Activated CD4-positive, alpha-beta T cell treated with anti-CD3 and anti-CD28 coated beads for 36 hours (primary cell): ENCODE results near the gene C22orf39. TPM values are rescaled to one million over a fixed set of nuclear protein-coding genes. Genes with fewer than 3 reads are reported as not detected.
A peak's percentile ranks its signal among the peaks of the same experiment; 100 is the strongest.

Source experiments
- ATAC-seq: fragments of 200-7000 bp; cut with Tn5 transposase; one replicate; pipeline ENCODE4 v1.10.0; 2021; ENCODE audit warnings: mild to moderate bottlenecking, moderate library complexity
- CTCF ChIA-PET: fragments of 350-600 bp; sonication (Branson Sonifier 250); formaldehyde crosslinking; loops from one replicate; lab custom pipeline; 2021; ENCODE audit warnings: antibody characterized with exemption; lab: Charles Lee
- POLR2A ChIA-PET: fragments of 350-600 bp; sonication (Branson Sonifier 250); formaldehyde crosslinking; loops from one replicate; lab custom pipeline; 2021; ENCODE audit warnings: antibody characterized with exemption, inconsistent platforms; lab: Charles Lee
- DNase-seq: peaks from one replicate; pipeline ENCODE4 v3.0.0-alpha.2; 2020
- H3K27ac Mint-ChIP-seq: one replicate; pipeline ENCODE4 v1.8.0; 2021; ENCODE audit warnings: mixed read lengths
- H3K27me3 Mint-ChIP-seq: one replicate; pipeline ENCODE4 v1.8.0; 2021; ENCODE audit warnings: mixed read lengths
- H3K36me3 Mint-ChIP-seq: one replicate; pipeline ENCODE4 v1.8.0; 2021; ENCODE audit warnings: low read depth, mixed read lengths
- H3K4me1 Mint-ChIP-seq: one replicate; pipeline ENCODE4 v1.8.0; 2021; ENCODE audit warnings: mixed read lengths
- H3K4me3 Mint-ChIP-seq: one replicate; pipeline ENCODE4 v1.8.0; 2021; ENCODE audit warnings: mild to moderate bottlenecking, moderate library complexity, mixed read lengths
- H3K9me3 Mint-ChIP-seq: one replicate; pipeline ENCODE4 v1.8.0; 2021; ENCODE audit warnings: low read depth, mixed read lengths
- intact Hi-C, 2 experiments: fragments of 100-400 bp; cut with DNase I in 1 of 2; cut with micrococcal nuclease in 1 of 2; formaldehyde crosslinking; loops; one replicate each; pipeline versions ENCODE4 v1.14.2 to v1.15.1; 2022 to 2024; cut with DNase I, micrococcal nuclease
- total RNA-seq, 2 experiments: library from RNA; stranded (reverse); gene quantifications; one replicate each; pipeline ENCODE4 v1.2.3, GENCODE V29; 2021

C22orf39 gene
- total RNA-seq, 2 experiments from 2014 or later: 21.9 to 22.2 TPM

DNA sequence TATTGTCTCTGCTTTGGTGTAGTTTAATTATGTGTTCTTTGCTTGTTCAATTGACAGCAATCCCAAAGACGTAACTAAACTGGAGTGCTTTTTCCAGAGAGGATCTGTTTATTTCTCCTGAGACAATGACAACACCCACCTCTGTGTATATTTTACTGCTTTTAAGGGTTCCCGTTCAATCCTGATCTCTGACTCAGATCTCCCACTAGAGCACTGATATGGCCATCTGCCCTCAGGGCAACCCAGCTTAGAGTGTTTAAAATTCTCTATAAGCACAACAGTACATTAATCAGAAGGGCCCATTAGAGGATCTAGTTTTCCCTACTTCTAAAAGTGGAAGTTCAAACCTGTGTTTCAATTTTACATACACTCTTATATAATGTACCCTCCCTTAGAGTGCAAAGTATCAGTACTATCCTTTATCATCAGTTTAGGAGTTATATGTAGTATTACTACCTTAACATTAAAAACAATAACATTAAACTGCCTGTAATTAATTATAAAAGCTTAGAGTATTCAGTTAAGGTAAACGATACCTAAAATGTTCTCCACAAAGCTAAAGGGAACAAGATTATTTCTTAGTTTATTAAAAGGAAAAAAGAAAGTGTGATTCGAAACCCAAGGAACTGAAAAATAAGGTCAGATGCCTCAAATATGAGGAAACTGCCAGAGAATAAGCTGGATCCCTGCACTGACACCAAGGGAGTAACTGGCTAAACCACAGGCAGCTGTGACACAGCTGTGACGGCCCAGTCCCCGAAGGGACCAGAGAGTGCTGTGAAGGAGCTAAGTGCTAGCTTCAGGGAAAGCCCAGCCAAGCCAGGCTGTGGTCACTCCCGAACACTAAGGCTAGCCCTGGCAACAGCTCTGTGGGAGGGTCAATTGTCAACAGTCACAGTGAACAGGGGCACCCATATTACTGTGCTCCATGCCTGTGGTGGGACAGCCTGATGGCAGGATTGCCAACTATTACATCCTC is 16.3 kb upstream of the C22orf39 start:
- peaks cover 39% of the 10 kb centered on the region for H3K36me3 Mint-ChIP-seq
- no peak overlapping the region for H3K27ac Mint-ChIP-seq
- no peak for DNase-seq

DNA sequence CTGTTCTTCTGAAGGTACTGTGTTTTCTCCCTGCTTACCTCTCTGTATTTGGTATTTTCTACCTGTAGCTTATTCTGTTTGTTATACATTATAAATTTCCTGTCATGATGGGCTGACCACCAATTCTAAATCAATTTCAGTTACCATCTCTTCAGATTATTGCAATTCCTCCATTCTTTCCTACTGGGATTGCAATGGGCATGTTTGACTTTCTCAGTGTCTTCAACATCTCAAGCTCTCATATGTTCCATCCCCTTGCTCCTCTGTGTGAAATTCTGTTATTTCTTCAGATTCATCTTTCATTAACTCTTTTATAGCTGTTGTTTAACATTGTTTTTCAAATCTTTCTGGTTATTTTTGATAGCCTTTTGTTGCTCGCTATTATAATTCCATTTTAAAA is 15.5 kb upstream of the C22orf39 start:
- intact Hi-C loops: no loop called here
- no peaks in the 10 kb centered on the region for H3K4me1 Mint-ChIP-seq
- H3K27me3 Mint-ChIP-seq: no peaks in the 10 kb centered on the region
- H3K9me3 Mint-ChIP-seq: no peaks in the 10 kb centered on the region
- H3K36me3 Mint-ChIP-seq: peaks cover 35% of the 10 kb centered on the region
- H3K27ac Mint-ChIP-seq: no peak overlapping the region
- ChIA-PET CTCF (interaction anchor here (1.4 to 1.5 kb wide), 2 partner anchors 11 to 17 kb away, joined by 3 to 4 read pairs; partner anchors contain the start of genes CDC45 and UFD1), POLR2A (no interaction called here)
- H3K4me3 Mint-ChIP-seq: no peak overlapping the region
- DNase-seq (no peak), ATAC-seq (no peak)

More for the DNA sequence above, 16.3 kb upstream of the C22orf39 start:
- no peaks in the 10 kb centered on the region for H3K27me3 Mint-ChIP-seq
- no peaks in the 10 kb centered on the region for H3K9me3 Mint-ChIP-seq
- ChIA-PET POLR2A (no interaction called here), CTCF (interaction anchor here (0.6 to 1.4 kb wide), 3 partner anchors 16 to 28 kb away, joined by 3 read pairs; partner anchors contain the start of genes CDC45 and UFD1)
- no peak overlapping the region for H3K4me3 Mint-ChIP-seq
- no peak for ATAC-seq
- intact Hi-C loops: no loop called here
- H3K4me1 Mint-ChIP-seq: no peaks in the 10 kb centered on the region

DNA sequence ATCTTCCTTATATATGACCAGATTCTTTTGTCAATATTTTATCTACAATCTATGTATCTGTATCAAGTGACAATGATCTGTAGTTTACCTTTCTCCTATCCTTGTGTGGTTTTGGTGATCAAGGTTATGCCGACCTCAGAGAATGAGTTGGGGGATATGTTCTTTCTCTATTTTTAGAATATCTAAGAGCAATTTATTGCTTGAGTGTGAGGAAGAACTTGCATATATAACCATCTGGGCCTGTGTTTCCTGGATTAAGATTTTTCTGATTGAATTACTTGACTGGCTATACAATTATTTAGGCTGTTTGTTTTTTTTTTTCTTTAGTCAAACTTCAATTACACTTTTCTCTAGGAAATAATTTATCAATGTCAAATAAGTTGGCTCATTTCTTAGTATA is 14.0 kb upstream of the C22orf39 start:
- DNase-seq (no peak), ATAC-seq (no peak)
- Mint-ChIP-seq H3K36me3 (peaks cover 31% of the 10 kb centered on the region), H3K9me3 (no peaks in the 10 kb centered on the region), H3K27ac (no peak overlapping the region), H3K4me1 (no peaks in the 10 kb centered on the region), H3K27me3 (no peaks in the 10 kb centered on the region), H3K4me3 (no peak overlapping the region)
- POLR2A ChIA-PET: no interaction called here
- intact Hi-C loops: no loop called here
- CTCF ChIA-PET: interaction anchor here (1.5 kb wide), 1 partner anchor 13 kb away, joined by 4 read pairs; no protein-coding TSS in a partner anchor

DNA sequence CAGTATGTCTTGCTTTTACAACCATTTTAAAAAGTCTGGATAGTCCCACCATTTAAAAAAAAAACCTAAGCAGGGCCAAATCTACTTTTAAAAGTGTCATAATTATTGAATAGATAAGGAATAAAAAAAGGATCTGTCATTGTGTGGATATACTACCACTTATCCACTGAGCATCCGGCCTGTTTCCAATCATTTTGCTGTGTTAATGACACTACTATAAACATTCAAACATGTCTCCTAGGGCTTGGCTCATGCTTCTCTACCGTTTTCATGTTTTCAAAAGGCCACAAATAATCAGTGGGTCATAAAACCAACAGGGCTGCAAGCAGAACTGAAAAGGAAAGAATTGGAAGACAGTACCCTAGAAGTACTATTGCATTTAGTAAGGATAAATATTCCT is 12.5 kb upstream of the C22orf39 start:
- ChIA-PET POLR2A (no interaction called here), CTCF (no interaction called here)
- Mint-ChIP-seq H3K4me1 (peaks cover 2% of the 10 kb centered on the region), H3K4me3 (no peak overlapping the region), H3K36me3 (peaks cover 36% of the 10 kb centered on the region), H3K9me3 (no peaks in the 10 kb centered on the region), H3K27ac (no peak overlapping the region), H3K27me3 (no peaks in the 10 kb centered on the region)
- intact Hi-C loops: no loop called here
- ATAC-seq (no peak), DNase-seq (no peak)

DNA sequence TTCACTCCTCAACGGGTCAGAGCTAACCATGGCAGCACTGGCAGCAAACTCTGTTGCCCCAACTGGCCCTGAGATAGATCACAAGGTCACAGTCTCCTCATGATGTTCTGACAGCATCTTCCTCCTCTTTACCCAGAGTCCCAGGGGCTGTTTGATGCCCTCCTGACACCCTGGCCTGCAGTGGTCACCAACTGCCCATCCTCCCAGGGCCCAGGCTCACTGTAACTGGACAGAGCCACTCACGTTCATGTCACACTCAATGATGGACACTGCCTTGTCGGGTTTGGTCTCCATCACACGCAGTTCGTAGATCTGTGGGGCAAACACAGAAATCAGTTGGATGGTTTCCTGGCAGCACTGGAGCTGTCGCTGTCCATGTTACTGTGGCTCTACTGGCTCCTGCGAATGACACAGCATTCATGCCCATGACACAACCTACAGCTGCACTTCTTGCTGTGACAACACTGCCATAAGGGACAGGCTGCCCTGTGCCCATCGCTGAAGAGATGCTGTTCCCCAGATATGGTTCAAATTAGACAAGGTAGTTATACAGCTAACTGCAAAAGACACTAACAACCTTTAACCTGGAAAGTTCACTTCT is 10.4 kb upstream of the C22orf39 start:
- H3K9me3 Mint-ChIP-seq: no peaks in the 10 kb centered on the region
- H3K4me3 Mint-ChIP-seq: no peak overlapping the region
- ChIA-PET CTCF (no interaction called here), POLR2A (no interaction called here)
- intact Hi-C loops: loop anchor here in 1 of 2 experiments (10.0 kb wide), 1 partner anchor 47 kb away; no protein-coding TSS in a partner anchor
- peaks cover 43% of the 10 kb centered on the region for H3K36me3 Mint-ChIP-seq
- peaks cover 5% of the 10 kb centered on the region for H3K4me1 Mint-ChIP-seq
- ATAC-seq: no peak
- DNase-seq: no peak
- no peak overlapping the region for H3K27ac Mint-ChIP-seq
- no peaks in the 10 kb centered on the region for H3K27me3 Mint-ChIP-seq

DNA sequence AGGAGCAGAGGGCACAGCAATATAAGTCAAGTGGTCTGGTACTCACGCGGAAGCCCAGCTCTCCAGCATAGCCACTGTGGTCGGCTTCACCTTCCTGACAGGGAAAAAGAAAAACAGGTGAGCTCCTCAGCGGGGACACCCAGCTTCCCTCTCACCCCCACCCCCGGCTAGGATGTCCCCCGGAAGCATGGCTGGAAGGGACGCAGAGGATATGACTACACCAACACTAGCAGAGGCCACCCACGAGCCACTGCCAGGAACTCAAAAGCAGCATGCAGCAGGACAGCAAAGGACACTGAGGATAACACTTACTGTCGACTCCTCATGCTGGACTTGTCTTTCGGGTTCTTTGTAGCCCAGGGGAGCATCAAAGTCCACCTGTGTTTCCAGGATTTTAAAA is 9.0 kb upstream of the C22orf39 start:
- H3K4me3 Mint-ChIP-seq: no peak overlapping the region
- POLR2A ChIA-PET: interaction anchor here (0.6 kb wide), 1 partner anchor 21 kb away, joined by 4 read pairs; no protein-coding TSS in a partner anchor

DNA sequence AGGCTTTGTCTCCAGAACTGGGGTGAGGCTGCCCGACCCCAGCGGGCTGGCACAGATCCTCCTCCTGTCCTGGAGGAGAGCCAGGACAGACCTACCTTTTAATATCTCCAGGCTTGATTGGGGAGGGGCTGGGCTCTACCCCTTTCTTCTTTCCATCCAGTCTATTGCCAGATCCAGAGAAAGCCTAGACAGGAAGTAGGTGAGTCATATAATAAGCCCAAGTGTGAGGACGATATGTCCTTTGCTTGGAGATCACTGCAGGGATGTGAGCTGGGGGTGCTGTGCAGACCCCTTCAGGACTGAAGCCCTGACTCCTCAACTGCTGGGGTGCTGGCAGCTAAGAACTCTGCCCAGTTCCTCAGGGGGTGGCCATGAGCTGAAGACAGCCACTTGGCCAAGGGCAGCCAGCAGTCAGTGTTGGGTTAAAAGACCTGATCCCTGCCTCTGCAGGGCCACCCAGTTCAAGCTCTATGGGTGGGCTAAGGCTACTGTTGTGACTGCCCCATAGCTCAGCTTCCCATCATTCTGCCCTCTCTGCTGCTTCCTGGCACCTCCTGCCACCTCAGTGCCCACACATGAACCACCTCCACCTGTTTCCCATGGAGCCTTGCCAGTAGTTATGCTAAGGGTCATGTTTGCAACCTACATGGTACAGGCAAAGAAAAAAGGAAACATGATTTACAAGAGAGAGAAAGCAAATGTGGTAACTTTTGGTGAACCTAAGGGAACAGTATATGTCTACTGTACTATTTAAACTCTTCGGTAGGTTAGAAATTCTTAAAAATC is 8.3 kb upstream of the C22orf39 start:
- peaks cover 5% of the 10 kb centered on the region for H3K4me1 Mint-ChIP-seq
- DNase-seq: no peak
- H3K9me3 Mint-ChIP-seq: no peaks in the 10 kb centered on the region
- H3K36me3 Mint-ChIP-seq: peaks cover 56% of the 10 kb centered on the region
- POLR2A ChIA-PET: interaction anchor here (0.6 kb wide), 1 partner anchor 22 kb away, joined by 4 read pairs; no protein-coding TSS in a partner anchor
- H3K27ac Mint-ChIP-seq: no peak overlapping the region
- H3K4me3 Mint-ChIP-seq: no peak overlapping the region
- CTCF ChIA-PET: no interaction called here
- ATAC-seq: no peak
- no peaks in the 10 kb centered on the region for H3K27me3 Mint-ChIP-seq
- intact Hi-C loops: loop anchor here in 1 of 2 experiments (10.0 kb wide), 1 partner anchor 49 kb away; no protein-coding TSS in a partner anchor

More for the DNA sequence above, 9.0 kb upstream of the C22orf39 start:
- peaks cover 53% of the 10 kb centered on the region for H3K36me3 Mint-ChIP-seq
- CTCF ChIA-PET: no interaction called here
- no peaks in the 10 kb centered on the region for H3K27me3 Mint-ChIP-seq
- intact Hi-C loops: loop anchor here in 1 of 2 experiments (10.0 kb wide), 1 partner anchor 48 kb away; no protein-coding TSS in a partner anchor
- no peaks in the 10 kb centered on the region for H3K9me3 Mint-ChIP-seq
- ATAC-seq: no peak
- no peak overlapping the region for H3K27ac Mint-ChIP-seq
- DNase-seq: no peak
- H3K4me1 Mint-ChIP-seq: peaks cover 5% of the 10 kb centered on the region

DNA sequence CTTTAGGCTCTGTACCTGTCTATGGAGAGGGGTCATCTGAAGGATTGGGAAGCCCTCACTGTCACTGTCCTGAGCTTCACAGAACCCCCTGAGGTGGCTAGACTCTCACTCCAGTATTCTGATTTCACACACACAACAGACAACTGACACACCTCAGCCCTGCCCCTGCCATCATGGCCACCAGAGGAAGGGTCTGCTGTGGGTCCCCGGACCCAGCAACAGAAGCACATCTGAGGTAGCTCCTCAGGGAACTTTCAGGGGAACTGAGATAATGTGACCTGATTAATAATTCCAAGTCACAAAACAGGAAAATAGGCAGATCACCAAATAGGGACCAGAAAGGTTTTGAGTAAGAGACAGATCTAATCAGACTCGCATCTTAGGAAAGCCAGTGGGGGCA is 7.5 kb upstream of the C22orf39 start:
- CTCF ChIA-PET: no interaction called here
- Mint-ChIP-seq H3K9me3 (no peaks in the 10 kb centered on the region), H3K4me3 (no peak overlapping the region), H3K36me3 (peaks cover 56% of the 10 kb centered on the region), H3K4me1 (peaks cover 5% of the 10 kb centered on the region), H3K27ac (peak overlapping the region; percentile 15), H3K27me3 (no peaks in the 10 kb centered on the region)
- no peak for ATAC-seq
- intact Hi-C loops: loop anchor here in 1 of 2 experiments (10.0 kb wide), 1 partner anchor 50 kb away; no protein-coding TSS in a partner anchor
- POLR2A ChIA-PET: no interaction called here
- no peak for DNase-seq

DNA sequence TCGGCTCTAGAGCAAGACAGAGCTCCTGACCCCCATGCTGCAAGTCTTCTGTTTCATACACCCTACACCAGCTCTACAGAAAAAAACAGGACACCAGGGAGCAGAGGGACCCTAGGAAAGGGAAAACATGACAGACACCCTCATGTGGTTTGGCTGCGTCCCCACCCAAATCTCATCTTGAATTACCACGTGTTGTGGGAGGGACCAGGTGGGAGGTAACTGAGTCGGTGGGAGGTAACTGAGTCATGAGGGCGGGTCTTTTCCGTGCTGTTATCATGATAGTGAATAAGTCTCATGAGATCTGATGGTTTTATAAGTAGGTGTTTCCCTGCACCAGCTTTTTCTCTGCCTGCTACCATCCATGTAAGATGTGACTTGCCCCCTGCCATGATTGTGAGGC is 6.6 kb upstream of the C22orf39 start:
- CTCF ChIA-PET: no interaction called here
- Mint-ChIP-seq H3K27ac (peak overlapping the region; percentile 23), H3K9me3 (no peaks in the 10 kb centered on the region), H3K4me3 (no peak overlapping the region), H3K4me1 (peaks cover 9% of the 10 kb centered on the region), H3K27me3 (no peaks in the 10 kb centered on the region), H3K36me3 (peaks cover 55% of the 10 kb centered on the region)
- DNase-seq (no peak), ATAC-seq (no peak)
- POLR2A ChIA-PET: interaction anchor here (0.6 kb wide), 1 partner anchor 313 kb away, joined by 3 read pairs; no protein-coding TSS in a partner anchor
- intact Hi-C loops: loop anchor here in 1 of 2 experiments (10.0 kb wide), 1 partner anchor 51 kb away; no protein-coding TSS in a partner anchor

DNA sequence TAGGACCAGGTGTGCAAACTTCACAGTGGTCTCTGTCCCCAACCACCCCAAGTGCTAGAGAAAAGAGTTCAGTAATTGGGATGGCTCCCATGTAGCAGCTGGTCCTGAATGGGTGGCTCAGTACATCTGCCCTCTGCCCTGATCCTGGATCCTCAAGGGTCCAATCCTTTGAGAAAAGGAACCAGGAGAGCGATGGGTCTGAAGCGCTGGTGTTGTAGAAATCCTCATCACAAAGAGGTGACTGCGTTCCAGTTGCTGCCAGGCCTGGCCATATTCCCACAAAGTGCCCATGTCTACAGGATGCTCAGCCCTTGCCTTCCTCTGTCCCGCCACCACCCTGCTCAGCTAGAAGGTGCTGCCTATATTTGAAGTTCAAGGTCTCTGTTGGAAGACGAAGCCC is 6.2 kb upstream of the C22orf39 start:
- H3K27ac Mint-ChIP-seq: no peak overlapping the region
- H3K9me3 Mint-ChIP-seq: no peaks in the 10 kb centered on the region
- CTCF ChIA-PET: no interaction called here
- no peaks in the 10 kb centered on the region for H3K27me3 Mint-ChIP-seq
- intact Hi-C loops: loop anchor here in 1 of 2 experiments (10.0 kb wide), 1 partner anchor 51 kb away; no protein-coding TSS in a partner anchor
- DNase-seq: no peak
- POLR2A ChIA-PET: interaction anchor here (0.6 kb wide), 1 partner anchor 313 kb away, joined by 3 read pairs; no protein-coding TSS in a partner anchor
- no peak for ATAC-seq
- H3K4me1 Mint-ChIP-seq: peaks cover 14% of the 10 kb centered on the region
- H3K4me3 Mint-ChIP-seq: no peak overlapping the region
- H3K36me3 Mint-ChIP-seq: peaks cover 55% of the 10 kb centered on the region
